Type B pancreatic cell (in vitro differentiated cells): Measurements from ENCODE around the gene PARP3. TPM values are rescaled to one million over a fixed set of nuclear protein-coding genes. Genes with fewer than 3 reads are reported as not detected.
A peak's percentile ranks its signal among the peaks of the same experiment; 100 is the strongest.

Source experiments
- DNase-seq: peaks from one replicate; pipeline ENCODE4 v3.0.0; 2021; ENCODE audit warnings: mixed read lengths; ENCODE audit not compliant: unreplicated experiment; ENCODE audit errors: extremely low spot score
- H3K27ac Mint-ChIP-seq: 2 replicates; pipeline ENCODE4 v1.8.0; 2021; ENCODE audit warnings: mild to moderate bottlenecking, mixed read lengths
- H3K27me3 Mint-ChIP-seq: 2 replicates; pipeline ENCODE4 v1.8.0; 2021; ENCODE audit warnings: mixed read lengths
- H3K36me3 Mint-ChIP-seq: 2 replicates; pipeline ENCODE4 v1.8.0; 2021; ENCODE audit warnings: mixed read lengths
- H3K4me1 Mint-ChIP-seq: one replicate; pipeline ENCODE4 v1.8.0; 2021; ENCODE audit warnings: mixed read lengths; ENCODE audit not compliant: unreplicated experiment
- H3K4me3 Mint-ChIP-seq: 2 replicates; pipeline ENCODE4 v1.8.0; 2021; ENCODE audit warnings: mild to moderate bottlenecking, mixed read lengths
- H3K9me3 Mint-ChIP-seq: 2 replicates; pipeline ENCODE4 v1.8.0; 2021; ENCODE audit warnings: mixed read lengths
- CTCF ChIP-seq: fragments of 200-600 bp; sonication (generic); conservative IDR thresholded peaks from 2 replicates; pipeline ENCODE4 v1.5.0; 2021; ENCODE audit warnings: antibody characterized with exemption, mild to moderate bottlenecking
- total RNA-seq: library from RNA; stranded (reverse); gene quantifications from 2 replicates; pipeline ENCODE4 v1.2.1, GENCODE V29; 2021; ENCODE audit warnings: low replicate concordance

Gene PARP3
- total RNA-seq, 1 donor from 2014 or later, result 6.6 TPM

GRCh38 chr3:51953445-51953844 lies 11.3 kb downstream of the PARP3 start:
- peaks cover 20% of the 10 kb centered on the region for H3K4me1 Mint-ChIP-seq

GRCh38 chr3:51954105-51954504 lies 11.9 kb downstream of the PARP3 start:
- TF ChIP-seq CTCF, result no peak
- DNase-seq, result no peak
- H3K4me3 Mint-ChIP-seq, result peak overlapping the region; percentile 37
- H3K27ac Mint-ChIP-seq, result peak overlapping the region; percentile 4
- peaks cover 44% of the 10 kb centered on the region for H3K27me3 Mint-ChIP-seq
- H3K36me3 Mint-ChIP-seq, result peaks cover 4% of the 10 kb centered on the region
- no peaks in the 10 kb centered on the region for H3K9me3 Mint-ChIP-seq
- H3K4me1 Mint-ChIP-seq, result peaks cover 14% of the 10 kb centered on the region

More at GRCh38 chr3:51953445-51953844, 11.3 kb downstream of the PARP3 start:
- Mint-ChIP-seq H3K27ac (no peak overlapping the region), H3K9me3 (no peaks in the 10 kb centered on the region), H3K4me3 (peak overlapping the region; percentile 7), H3K36me3 (peaks cover 4% of the 10 kb centered on the region), H3K27me3 (peaks cover 44% of the 10 kb centered on the region)
- no peak for TF ChIP-seq CTCF
- DNase-seq, result no peak

GRCh38 chr3:51954713-51955112 lies 12.6 kb downstream of the PARP3 start:
- peaks cover 14% of the 10 kb centered on the region for H3K4me1 Mint-ChIP-seq
- H3K4me3 Mint-ChIP-seq, result no peak overlapping the region
- no peak for TF ChIP-seq CTCF
- no peaks in the 10 kb centered on the region for H3K9me3 Mint-ChIP-seq
- no peak overlapping the region for H3K27ac Mint-ChIP-seq
- peaks cover 44% of the 10 kb centered on the region for H3K27me3 Mint-ChIP-seq
- H3K36me3 Mint-ChIP-seq, result peaks cover 4% of the 10 kb centered on the region
- DNase-seq, result no peak

GRCh38 chr3:51955175-51955892 lies 13.2 kb downstream of the PARP3 start, which contains the start of gene GPR62:
Gene GPR62, plus strand, starts transcription at chr3:51955381. Its CDS starts 272 bp downstream, at chr3:51955653.
- Mint-ChIP-seq H3K9me3 (no peaks in the 10 kb centered on the region), H3K27ac (peak within 1 kb of the TSS; percentile 4), H3K4me1 (peaks cover 14% of the 10 kb centered on the region), H3K27me3 (peaks cover 44% of the 10 kb centered on the region), H3K36me3 (peaks cover 4% of the 10 kb centered on the region), H3K4me3 (no peak within 1 kb of the TSS)
- TF ChIP-seq CTCF, result no peak
- DNase-seq, result no peak

- H3K36me3 Mint-ChIP-seq, result peaks cover 4% of the 10 kb centered on the region
- DNase-seq, result no peak
- H3K9me3 Mint-ChIP-seq, result no peaks in the 10 kb centered on the region
- H3K4me3 Mint-ChIP-seq, result no peak overlapping the region
- H3K4me1 Mint-ChIP-seq, result peaks cover 14% of the 10 kb centered on the region
- H3K27me3 Mint-ChIP-seq, result peaks cover 37% of the 10 kb centered on the region
- no peak overlapping the region for H3K27ac Mint-ChIP-seq
- TF ChIP-seq CTCF, result peak; percentile 73
Measured at GRCh38 chr3:51955893-51956770, 14.0 kb downstream of the PARP3 start.
